Gastroesophageal sphincter (tissue), 3 donors: ENCODE results near the gene SASH1.

ENCODE experiments used
- EP300 ChIP-seq: sonication (generic); formaldehyde crosslinking; IDR thresholded peaks from one replicate; pipeline ENCODE4 v1.6.1; 2017; ENCODE audit warnings: antibody characterized with exemption, mild to moderate bottlenecking
- POLR2A ChIP-seq, 2 donors: fragments of 450-650 bp; IDR thresholded peaks; one replicate each; pipeline ENCODE4 v1.6.1; 2017; ENCODE audit warnings: antibody characterized with exemption in 2 of 2, mild to moderate bottlenecking in 2 of 2, moderate library complexity in 1 of 2
- TF ChIP-seq, protein P1 (sequence below), 4 experiments: fragments of 200-600 bp in 2 of 4; fragments of 450-650 bp in 2 of 4; sonication (generic) in 1 of 4; IDR thresholded peaks; one replicate each; pipeline ENCODE4 v1.5.1; 2017 to 2019; ENCODE audit warnings: antibody characterized with exemption in 4 of 4, mild to moderate bottlenecking in 2 of 4, moderate library complexity in 2 of 4

DNA sequence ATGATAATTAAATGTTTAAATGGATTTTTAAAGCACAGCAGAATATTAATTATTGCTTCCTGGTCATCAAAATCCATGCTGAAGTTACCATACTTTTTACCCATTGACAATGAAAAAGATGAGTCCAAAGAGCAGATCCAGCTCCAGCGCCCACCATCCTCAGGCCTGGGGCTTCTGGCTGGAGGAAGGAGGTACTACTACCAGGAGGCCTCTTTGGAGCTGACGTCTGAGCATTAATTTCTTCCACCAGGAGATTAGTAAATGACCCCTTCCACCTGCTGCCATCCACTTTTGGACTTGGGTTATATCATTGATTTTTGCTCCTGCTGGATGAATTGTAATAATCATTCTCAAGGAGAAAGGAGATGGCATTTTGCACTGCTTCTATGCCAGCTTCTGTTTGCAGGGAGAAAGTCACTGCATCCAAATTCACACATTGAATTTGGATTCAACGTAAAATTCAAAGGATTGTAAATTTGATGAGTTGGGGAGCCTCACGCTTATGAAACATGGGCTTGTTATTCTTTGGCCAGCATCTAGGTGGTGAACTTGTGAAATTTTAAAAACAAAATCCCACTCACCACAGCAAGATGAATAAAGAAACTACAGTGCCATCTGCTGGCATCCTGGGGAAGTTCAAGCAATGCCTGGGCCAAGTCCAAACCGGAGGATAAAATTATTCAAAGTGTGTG is 121.8 kb downstream of the SASH1 start:
- TF ChIP-seq, protein P1, sequence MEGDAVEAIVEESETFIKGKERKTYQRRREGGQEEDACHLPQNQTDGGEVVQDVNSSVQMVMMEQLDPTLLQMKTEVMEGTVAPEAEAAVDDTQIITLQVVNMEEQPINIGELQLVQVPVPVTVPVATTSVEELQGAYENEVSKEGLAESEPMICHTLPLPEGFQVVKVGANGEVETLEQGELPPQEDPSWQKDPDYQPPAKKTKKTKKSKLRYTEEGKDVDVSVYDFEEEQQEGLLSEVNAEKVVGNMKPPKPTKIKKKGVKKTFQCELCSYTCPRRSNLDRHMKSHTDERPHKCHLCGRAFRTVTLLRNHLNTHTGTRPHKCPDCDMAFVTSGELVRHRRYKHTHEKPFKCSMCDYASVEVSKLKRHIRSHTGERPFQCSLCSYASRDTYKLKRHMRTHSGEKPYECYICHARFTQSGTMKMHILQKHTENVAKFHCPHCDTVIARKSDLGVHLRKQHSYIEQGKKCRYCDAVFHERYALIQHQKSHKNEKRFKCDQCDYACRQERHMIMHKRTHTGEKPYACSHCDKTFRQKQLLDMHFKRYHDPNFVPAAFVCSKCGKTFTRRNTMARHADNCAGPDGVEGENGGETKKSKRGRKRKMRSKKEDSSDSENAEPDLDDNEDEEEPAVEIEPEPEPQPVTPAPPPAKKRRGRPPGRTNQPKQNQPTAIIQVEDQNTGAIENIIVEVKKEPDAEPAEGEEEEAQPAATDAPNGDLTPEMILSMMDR (IDR thresholded peaks at IDR 0.05): peak; percentile 88 to 97 (median 92)
- TF ChIP-seq EP300 (no peak), POLR2A (IDR thresholded peaks at IDR 0.05) (no peak)
